ENCODE measurements around the gene DFFA. TPM values are rescaled to one million over a fixed set of nuclear protein-coding genes. Genes with fewer than 3 reads are reported as not detected.

DFFA gene
- total RNA-seq, 1 experiment from 2014 or later = 86.5 TPM

DNA sequence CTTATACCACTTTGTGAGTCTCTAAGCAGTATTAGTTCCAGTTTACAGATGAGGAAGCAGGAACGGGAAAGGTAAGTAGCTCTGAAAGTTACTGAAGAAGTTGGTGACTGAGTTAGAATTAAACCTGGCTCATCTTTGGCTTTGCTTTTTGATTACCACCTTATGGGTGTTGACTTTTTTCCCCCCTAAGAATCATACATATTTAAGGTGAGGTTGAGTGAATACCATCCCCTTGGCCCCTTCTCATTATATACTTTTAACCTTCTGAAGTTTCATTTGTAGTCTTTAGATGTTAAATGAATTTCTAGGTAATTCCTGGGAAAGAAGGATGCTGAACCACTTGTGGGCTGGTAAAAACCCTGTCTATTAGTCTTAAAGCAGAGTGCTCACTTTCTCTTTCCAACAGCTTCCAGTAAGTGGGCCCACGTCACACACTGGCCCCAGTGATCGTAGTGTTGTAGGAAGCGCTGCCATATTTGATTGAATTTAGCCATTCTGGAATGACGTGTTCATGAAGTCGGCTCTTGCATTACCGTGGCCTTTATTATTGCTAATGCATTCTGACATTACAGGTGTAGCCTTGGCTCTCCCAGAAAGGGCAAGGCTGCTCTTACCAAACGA is 49.3 kb upstream of the DFFA start:
- DNase-seq (ENCODE audit: low spot score) = no peak
- CTCF ChIA-PET = interaction anchor here (1.0 to 4.3 kb wide), 3 partner anchors 14 to 389 kb away, joined by 3 to 26 read pairs (median 4); no protein-coding TSS in a partner anchor
- TF ChIP-seq TEAD1 (CRISPR knock-in tag; IDR thresholded peaks at IDR 0.05) (no peak), SMAD3 (CRISPR knock-in tag; IDR thresholded peaks at IDR 0.05; ENCODE audit: borderline replicate concordance) (no peak), E2F5 (CRISPR knock-in tag; IDR thresholded peaks at IDR 0.05) (no peak), MLX (CRISPR knock-in tag; IDR thresholded peaks at IDR 0.05) (no peak), ZNF263 (CRISPR knock-in tag; IDR thresholded peaks at IDR 0.05; ENCODE audit: low read depth) (no peak), TEAD4 (CRISPR knock-in tag; IDR thresholded peaks at IDR 0.05) (no peak), ZNF396 (CRISPR knock-in tag; IDR thresholded peaks at IDR 0.05; ENCODE audit: borderline replicate concordance) (no peak), AR (CRISPR knock-in tag; IDR thresholded peaks at IDR 0.05) (no peak), ZNF671 (CRISPR knock-in tag; IDR thresholded peaks at IDR 0.05) (no peak), ELF4 (CRISPR knock-in tag; IDR thresholded peaks at IDR 0.05; ENCODE audit: low read depth) (no peak), ATF2 (CRISPR knock-in tag; IDR thresholded peaks at IDR 0.05; ENCODE audit: borderline replicate concordance, low read depth) (no peak), RELA (CRISPR knock-in tag; IDR thresholded peaks at IDR 0.05; ENCODE audit: borderline replicate concordance) (no peak), FOXP4 (CRISPR knock-in tag; IDR thresholded peaks at IDR 0.05) (no peak), ZNF317 (CRISPR knock-in tag; IDR thresholded peaks at IDR 0.05; ENCODE audit: borderline replicate concordance, low read depth) (no peak)
- TF ChIP-seq, protein P1, sequence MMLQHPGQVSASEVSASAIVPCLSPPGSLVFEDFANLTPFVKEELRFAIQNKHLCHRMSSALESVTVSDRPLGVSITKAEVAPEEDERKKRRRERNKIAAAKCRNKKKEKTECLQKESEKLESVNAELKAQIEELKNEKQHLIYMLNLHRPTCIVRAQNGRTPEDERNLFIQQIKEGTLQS (CRISPR knock-in tag; conservative IDR thresholded peaks at IDR 0.05) = no peak
- peaks cover 57% of the 10 kb centered on the region for H3K4me1 Mint-ChIP-seq
- ATAC-seq = no peak
- POLR2A ChIA-PET = no interaction called here
- no peaks in the 10 kb centered on the region for H3K9me3 Mint-ChIP-seq
- H3K27ac Mint-ChIP-seq = no peak overlapping the region
- peaks cover 3% of the 10 kb centered on the region; the same call in 1 of the 2 replicates for H3K36me3 Mint-ChIP-seq
- H3K27me3 Mint-ChIP-seq (ENCODE audit: low read depth) = no peaks in the 10 kb centered on the region
- no peak overlapping the region for H3K4me3 Mint-ChIP-seq

DNA sequence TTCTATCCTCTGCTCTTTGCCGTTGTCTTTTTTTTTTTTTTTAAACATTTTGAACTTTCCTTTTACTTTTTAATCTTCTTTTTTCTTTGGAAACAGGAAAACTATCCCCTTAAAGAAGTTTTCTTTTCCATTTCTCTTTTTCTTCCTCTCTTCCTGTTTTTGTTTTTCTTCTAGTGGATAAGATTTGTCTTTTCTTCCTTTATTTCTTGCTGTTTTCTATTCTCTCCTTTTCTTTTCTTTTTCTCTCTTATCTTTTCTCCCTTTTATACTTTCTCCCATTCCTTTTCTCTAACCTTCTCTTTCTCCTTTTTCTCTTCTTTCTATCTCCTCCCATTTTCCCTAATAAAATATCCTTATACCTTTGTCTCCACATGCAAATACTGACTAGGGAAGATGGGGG is 48.6 kb upstream of the DFFA start:
- H3K4me3 Mint-ChIP-seq = no peak overlapping the region
- TF ChIP-seq TCF7 (CRISPR knock-in tag; IDR thresholded peaks at IDR 0.05; ENCODE audit: low read depth) (no peak), ZNF263 (CRISPR knock-in tag; IDR thresholded peaks at IDR 0.05; ENCODE audit: low read depth) (no peak), ZNF416 (CRISPR knock-in tag; IDR thresholded peaks at IDR 0.05) (no peak), CREM (CRISPR knock-in tag; IDR thresholded peaks at IDR 0.05) (no peak), ZBTB43 (CRISPR knock-in tag; IDR thresholded peaks at IDR 0.05) (no peak)
- TF ChIP-seq, protein P2, sequence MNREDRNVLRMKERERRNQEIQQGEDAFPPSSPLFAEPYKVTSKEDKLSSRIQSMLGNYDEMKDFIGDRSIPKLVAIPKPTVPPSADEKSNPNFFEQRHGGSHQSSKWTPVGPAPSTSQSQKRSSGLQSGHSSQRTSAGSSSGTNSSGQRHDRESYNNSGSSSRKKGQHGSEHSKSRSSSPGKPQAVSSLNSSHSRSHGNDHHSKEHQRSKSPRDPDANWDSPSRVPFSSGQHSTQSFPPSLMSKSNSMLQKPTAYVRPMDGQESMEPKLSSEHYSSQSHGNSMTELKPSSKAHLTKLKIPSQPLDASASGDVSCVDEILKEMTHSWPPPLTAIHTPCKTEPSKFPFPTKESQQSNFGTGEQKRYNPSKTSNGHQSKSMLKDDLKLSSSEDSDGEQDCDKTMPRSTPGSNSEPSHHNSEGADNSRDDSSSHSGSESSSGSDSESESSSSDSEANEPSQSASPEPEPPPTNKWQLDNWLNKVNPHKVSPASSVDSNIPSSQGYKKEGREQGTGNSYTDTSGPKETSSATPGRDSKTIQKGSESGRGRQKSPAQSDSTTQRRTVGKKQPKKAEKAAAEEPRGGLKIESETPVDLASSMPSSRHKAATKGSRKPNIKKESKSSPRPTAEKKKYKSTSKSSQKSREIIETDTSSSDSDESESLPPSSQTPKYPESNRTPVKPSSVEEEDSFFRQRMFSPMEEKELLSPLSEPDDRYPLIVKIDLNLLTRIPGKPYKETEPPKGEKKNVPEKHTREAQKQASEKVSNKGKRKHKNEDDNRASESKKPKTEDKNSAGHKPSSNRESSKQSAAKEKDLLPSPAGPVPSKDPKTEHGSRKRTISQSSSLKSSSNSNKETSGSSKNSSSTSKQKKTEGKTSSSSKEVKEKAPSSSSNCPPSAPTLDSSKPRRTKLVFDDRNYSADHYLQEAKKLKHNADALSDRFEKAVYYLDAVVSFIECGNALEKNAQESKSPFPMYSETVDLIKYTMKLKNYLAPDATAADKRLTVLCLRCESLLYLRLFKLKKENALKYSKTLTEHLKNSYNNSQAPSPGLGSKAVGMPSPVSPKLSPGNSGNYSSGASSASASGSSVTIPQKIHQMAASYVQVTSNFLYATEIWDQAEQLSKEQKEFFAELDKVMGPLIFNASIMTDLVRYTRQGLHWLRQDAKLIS (CRISPR knock-in tag; IDR thresholded peaks at IDR 0.05; ENCODE audit: borderline replicate concordance) = no peak
- DNase-seq (ENCODE audit: low spot score) = no peak
- ATAC-seq = no peak
- peaks cover 3% of the 10 kb centered on the region; the same call in 1 of the 2 replicates for H3K36me3 Mint-ChIP-seq
- POLR2A ChIA-PET = interaction anchor here (0.6 kb wide), 1 partner anchor 118 kb away, joined by 3 read pairs; no protein-coding TSS in a partner anchor
- CTCF ChIA-PET = interaction anchor here (1.4 to 4.3 kb wide), 2 partner anchors 13 to 389 kb away, joined by 4 to 26 read pairs; no protein-coding TSS in a partner anchor
- H3K27ac Mint-ChIP-seq = no peak overlapping the region; the same call in 1 of the 2 replicates
- no peaks in the 10 kb centered on the region for H3K9me3 Mint-ChIP-seq
- peaks cover 64% of the 10 kb centered on the region for H3K4me1 Mint-ChIP-seq
- no peaks in the 10 kb centered on the region for H3K27me3 Mint-ChIP-seq (ENCODE audit: low read depth)

Data from WTC11 (cell line).